ENCODE data around the gene OPCML. TPM values are rescaled to one million over a fixed set of nuclear protein-coding genes. Genes with fewer than 3 reads are reported as not detected.

Gene OPCML
- total RNA-seq, 1 experiment from 2014 or later: 0.58 TPM

DNA sequence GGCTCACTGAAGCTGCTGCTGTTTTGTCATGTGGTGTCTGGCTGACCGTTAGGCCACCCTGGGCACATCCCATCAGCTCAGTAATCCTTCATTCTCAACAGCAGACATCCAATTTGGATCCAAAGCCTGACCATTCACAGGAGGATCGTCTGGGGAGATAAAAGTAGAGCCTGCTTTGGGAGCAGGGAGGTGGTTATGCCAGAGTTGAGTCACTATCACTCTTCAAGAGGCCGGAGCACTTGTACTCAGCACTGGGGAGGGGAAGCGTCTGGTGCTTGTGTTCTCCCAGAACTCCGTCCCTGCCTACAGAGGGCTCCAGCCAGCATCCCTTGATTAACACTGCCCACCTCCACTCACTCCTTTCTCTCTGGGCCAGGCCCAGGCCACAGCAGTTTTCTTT, 382.6 kb downstream of the OPCML start:
- Histone ChIP-seq H3K4me1 (replicated peaks) (no peaks in the 10 kb centered on the region), H3K9me3 (replicated peaks) (no peaks in the 10 kb centered on the region), H3K27ac (no peak overlapping the region), H3K27me3 (replicated peaks) (no peaks in the 10 kb centered on the region), H3K4me3 (no peak overlapping the region), H3K36me3 (no peaks in the 10 kb centered on the region)
- no peak for DNase-seq (ENCODE audit: low read depth in 1 of 2, low spot score in 2 of 2)

DNA sequence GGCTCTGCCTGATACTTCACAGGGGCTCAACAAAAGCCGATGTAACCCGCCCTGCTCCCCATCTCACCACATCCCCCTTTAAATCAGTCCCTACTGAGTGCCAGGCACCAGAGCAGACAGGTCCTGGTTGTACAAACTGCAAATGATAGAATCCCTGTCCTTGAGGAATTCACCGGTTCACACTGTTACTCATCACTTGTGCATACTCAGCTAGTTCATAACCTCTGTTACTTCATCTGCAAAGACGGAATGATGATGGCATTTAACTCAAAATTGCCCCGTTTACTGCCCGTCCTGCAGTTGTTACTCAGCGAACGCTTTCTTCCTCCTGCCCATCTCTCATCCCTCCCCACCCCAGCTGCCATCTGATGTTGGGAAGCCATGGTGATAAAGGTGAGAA, 384.7 kb downstream of the OPCML start:
- DNase-seq (ENCODE audit: low read depth in 1 of 2, low spot score in 2 of 2): no peak
- H3K4me3 ChIP-seq: no peak overlapping the region
- H3K36me3 ChIP-seq: no peaks in the 10 kb centered on the region
- H3K9me3 ChIP-seq (replicated peaks): no peaks in the 10 kb centered on the region
- H3K27ac ChIP-seq: no peak overlapping the region
- no peaks in the 10 kb centered on the region for H3K4me1 ChIP-seq (replicated peaks)
- no peaks in the 10 kb centered on the region for H3K27me3 ChIP-seq (replicated peaks)

DNA sequence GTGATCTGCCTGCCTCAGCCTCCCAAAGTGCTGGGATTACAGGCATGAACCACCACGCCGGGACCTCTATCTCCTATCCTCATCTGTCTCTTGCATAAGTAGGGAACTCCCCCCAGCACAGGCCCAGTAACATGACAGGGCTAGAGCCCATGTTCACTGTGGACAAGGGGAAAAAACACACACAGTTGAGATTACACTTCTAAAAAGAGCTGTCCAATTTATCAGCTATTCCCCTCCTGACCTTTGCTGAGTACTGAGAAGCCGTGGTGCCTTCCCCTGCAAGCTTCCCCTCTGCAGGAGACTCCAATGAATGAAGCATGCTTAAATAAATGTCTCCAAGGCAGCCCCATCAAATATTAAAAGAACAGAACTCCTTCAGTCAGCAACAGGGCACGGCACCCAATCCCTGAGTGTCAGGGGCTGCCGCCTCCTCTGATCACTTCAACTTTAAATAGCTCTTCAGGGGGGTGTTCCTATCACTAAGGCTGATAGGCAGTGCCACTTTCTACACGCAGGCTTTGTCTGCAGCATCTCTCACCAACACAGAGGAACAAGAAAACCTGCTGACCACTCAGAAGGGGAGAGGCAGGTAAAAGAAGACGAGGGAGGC, 385.5 kb downstream of the OPCML start:
- no peaks in the 10 kb centered on the region for H3K27me3 ChIP-seq (replicated peaks)
- H3K4me1 ChIP-seq (replicated peaks): no peaks in the 10 kb centered on the region
- no peak for DNase-seq (ENCODE audit: low read depth in 1 of 2, low spot score in 2 of 2)
- H3K27ac ChIP-seq: no peak overlapping the region
- no peaks in the 10 kb centered on the region for H3K9me3 ChIP-seq (replicated peaks)
- H3K36me3 ChIP-seq: no peaks in the 10 kb centered on the region
- no peak overlapping the region for H3K4me3 ChIP-seq

DNA sequence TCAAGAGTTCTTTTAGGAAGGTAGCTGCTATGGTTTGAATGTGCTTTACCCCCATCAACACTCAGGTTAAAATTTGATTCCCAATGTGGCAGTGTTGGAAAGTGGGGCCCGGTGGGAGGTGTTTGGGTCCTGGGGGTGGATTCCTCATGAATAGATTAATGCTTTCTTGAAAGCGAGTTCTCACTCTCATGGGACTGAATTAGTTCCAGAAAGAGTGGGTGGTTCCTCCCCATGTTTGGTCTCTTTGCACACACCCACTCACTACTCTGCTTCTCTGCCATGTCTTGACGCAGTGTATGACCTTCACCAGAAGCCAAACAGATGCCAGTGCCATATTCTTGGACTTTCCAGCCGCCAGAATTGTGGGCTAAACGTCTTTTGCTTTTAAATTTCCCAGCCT, 394.4 kb downstream of the OPCML start:
- H3K27me3 ChIP-seq (replicated peaks): no peaks in the 10 kb centered on the region
- H3K27ac ChIP-seq: no peak overlapping the region
- H3K4me3 ChIP-seq: no peak overlapping the region
- no peaks in the 10 kb centered on the region for H3K9me3 ChIP-seq (replicated peaks)
- no peak for DNase-seq (ENCODE audit: low read depth in 1 of 2, low spot score in 2 of 2)
- H3K4me1 ChIP-seq (replicated peaks): no peaks in the 10 kb centered on the region
- H3K36me3 ChIP-seq: no peaks in the 10 kb centered on the region

DNA sequence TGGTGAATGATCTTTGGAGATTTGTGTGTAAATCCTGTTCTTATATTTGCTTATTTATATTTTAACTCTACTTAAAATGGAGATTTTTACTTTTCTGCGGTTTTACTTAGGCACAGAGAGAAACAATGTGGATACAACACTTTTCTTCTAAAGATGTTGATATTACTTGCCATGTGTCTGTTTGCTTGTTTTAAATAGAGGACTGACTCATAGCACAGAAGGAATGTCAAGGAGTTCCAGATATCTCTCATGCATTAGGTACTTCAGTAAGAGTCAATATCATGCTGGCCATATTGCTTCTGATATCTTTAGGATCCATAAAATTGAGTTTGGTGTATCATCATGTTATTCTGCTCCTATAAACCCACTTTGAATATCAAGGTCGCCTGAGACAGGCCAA, 395.0 kb downstream of the OPCML start:
- Histone ChIP-seq H3K4me3 (no peak overlapping the region), H3K27ac (no peak overlapping the region), H3K27me3 (replicated peaks) (no peaks in the 10 kb centered on the region), H3K36me3 (no peaks in the 10 kb centered on the region), H3K4me1 (replicated peaks) (no peaks in the 10 kb centered on the region), H3K9me3 (replicated peaks) (no peaks in the 10 kb centered on the region)
- no peak for DNase-seq (ENCODE audit: low read depth in 1 of 2, low spot score in 2 of 2)

DNA sequence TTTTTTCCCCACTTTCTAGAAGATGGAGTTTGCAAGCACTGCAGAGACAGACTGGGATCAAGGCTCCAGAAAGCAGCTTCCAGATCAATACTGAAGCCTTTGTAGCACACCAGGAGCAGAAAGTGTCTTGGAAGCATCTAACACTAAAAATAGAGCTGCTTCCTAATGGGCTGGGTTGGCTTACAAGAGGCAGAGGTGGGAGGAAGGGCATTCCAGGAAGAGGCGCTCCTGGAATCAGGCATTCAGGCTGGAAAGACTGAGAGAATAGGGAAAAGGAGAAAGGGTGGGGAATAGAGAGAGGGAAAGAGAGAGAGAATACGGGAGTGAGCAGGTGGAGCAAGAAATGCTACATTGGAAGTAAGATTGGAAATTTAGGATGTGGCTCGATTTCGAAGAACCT, 395.9 kb downstream of the OPCML start:
- Histone ChIP-seq H3K4me3 (no peak overlapping the region), H3K9me3 (replicated peaks) (no peaks in the 10 kb centered on the region), H3K36me3 (no peaks in the 10 kb centered on the region), H3K4me1 (replicated peaks) (no peaks in the 10 kb centered on the region), H3K27ac (no peak overlapping the region), H3K27me3 (replicated peaks) (no peaks in the 10 kb centered on the region)
- no peak for DNase-seq (ENCODE audit: low read depth in 1 of 2, low spot score in 2 of 2)

DNA sequence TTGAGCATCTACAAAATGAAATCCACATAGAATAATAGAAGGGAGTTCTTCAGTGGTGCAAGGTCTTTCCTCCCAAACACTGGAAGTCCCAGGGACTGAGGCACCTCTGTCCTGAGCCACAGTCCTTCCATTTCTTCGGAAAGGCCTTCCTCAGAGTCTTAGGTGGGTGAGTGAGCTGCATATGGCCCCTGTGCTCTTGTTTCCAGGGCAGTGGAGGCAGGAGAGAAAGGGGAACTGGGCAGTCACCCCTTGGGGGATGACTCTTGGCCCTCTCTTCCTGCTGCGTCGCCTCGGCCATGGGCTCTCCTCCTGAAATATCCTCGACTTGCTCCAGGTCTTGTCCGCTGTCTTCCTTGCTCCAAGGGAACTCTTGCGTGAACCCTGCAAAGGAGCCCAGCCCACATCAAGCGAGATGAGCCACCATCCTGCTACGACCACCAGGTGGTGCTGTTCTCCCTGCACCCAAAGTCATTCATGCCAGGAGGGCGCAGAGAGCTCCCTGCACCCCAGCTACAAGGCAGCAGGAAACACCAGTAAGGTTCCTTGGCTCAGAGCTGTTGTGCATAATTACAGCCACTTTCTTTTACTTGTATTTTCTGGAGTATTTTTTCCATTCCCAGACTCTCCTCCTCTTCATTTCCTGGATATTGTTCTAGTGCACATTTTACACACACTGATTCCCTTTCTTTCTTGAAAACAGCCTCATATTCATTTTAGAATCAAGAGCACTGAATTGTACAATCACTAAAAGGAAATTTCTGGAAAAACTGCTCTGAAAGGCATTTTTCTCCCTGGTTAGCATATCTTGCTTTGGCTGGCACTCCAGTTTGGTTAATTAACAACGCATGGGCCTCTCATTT, 397.8 kb downstream of the OPCML start:
- DNase-seq (ENCODE audit: low read depth in 1 of 2, low spot score in 2 of 2): no peak

DNA sequence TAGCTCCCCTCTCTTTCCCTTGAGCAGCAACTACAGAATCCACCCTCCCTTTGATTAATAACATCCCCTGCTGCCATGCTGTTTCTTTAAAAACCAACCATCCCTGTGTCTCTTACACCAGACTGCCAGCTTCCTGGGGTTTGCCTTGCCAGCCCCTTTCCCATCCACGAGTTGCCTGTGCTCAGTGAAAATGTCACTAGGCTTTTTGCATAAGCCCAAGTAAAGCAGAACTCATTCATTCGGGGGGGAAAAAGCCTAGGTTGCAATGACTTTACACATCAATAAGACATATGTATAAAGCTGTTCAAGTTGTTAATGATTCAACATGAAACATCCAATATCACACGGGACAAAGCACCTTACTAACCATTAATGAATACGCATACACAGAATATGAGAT, 398.7 kb downstream of the OPCML start:
- no peaks in the 10 kb centered on the region for H3K4me1 ChIP-seq (replicated peaks)
- DNase-seq (ENCODE audit: low read depth in 1 of 2, low spot score in 2 of 2): no peak
- H3K27ac ChIP-seq: no peak overlapping the region
- no peak overlapping the region for H3K4me3 ChIP-seq
- no peaks in the 10 kb centered on the region for H3K36me3 ChIP-seq
- H3K9me3 ChIP-seq (replicated peaks): no peaks in the 10 kb centered on the region
- no peaks in the 10 kb centered on the region for H3K27me3 ChIP-seq (replicated peaks)

More for the DNA sequence above, 397.8 kb downstream of the OPCML start:
- H3K27ac ChIP-seq: no peak overlapping the region
- H3K4me1 ChIP-seq (replicated peaks): no peaks in the 10 kb centered on the region
- no peaks in the 10 kb centered on the region for H3K36me3 ChIP-seq
- no peaks in the 10 kb centered on the region for H3K9me3 ChIP-seq (replicated peaks)
- no peaks in the 10 kb centered on the region for H3K27me3 ChIP-seq (replicated peaks)
- H3K4me3 ChIP-seq: no peak overlapping the region

DNA sequence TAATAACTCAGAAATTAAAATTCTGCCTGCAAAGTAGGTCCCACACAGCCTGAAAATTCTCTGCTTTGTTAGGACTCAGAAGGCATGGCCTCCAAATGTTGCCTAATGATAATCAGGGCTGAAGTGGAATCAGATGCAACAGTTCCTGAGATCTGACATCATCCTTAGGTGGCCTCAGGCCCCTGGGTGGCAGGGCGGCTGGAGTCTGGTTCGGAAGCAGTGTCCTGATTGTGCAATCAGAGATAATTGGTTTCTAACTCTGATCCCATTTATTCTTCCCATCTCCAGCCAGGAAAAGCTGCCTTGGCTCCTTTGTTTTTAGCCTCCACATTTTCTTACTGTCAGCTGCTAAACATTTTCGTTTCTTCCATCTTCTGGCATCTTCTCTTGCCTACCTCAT, 399.3 kb downstream of the OPCML start:
- Histone ChIP-seq H3K27ac (no peak overlapping the region), H3K4me1 (replicated peaks) (no peaks in the 10 kb centered on the region), H3K9me3 (replicated peaks) (no peaks in the 10 kb centered on the region), H3K27me3 (replicated peaks) (no peaks in the 10 kb centered on the region), H3K4me3 (no peak overlapping the region), H3K36me3 (no peaks in the 10 kb centered on the region)
- no peak for DNase-seq (ENCODE audit: low read depth in 1 of 2, low spot score in 2 of 2)

DNA sequence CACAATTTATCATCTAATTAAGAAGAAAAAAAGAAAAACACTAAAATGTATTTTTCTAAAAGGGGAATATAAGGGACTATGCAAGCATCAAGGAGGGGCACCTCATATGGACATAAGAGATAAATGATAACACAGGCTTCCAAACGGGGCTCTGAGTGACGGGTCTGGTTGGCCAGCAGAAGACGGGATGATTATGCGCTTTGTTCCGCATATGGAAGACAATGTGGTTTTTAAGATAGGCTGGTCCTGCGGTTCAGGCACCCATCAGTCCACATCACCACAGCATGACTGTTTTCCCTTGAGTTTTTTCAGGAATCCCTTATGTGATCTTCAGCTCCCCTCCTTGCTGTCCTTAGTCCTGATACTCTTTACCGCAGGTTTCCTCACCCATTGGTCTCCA, 404.6 kb downstream of the OPCML start:
- Histone ChIP-seq H3K27me3 (replicated peaks) (no peaks in the 10 kb centered on the region), H3K4me3 (no peak overlapping the region), H3K27ac (no peak overlapping the region), H3K4me1 (replicated peaks) (no peaks in the 10 kb centered on the region), H3K9me3 (replicated peaks) (no peaks in the 10 kb centered on the region), H3K36me3 (no peaks in the 10 kb centered on the region)
- no peak for DNase-seq (ENCODE audit: low read depth in 1 of 2, low spot score in 2 of 2)

DNA sequence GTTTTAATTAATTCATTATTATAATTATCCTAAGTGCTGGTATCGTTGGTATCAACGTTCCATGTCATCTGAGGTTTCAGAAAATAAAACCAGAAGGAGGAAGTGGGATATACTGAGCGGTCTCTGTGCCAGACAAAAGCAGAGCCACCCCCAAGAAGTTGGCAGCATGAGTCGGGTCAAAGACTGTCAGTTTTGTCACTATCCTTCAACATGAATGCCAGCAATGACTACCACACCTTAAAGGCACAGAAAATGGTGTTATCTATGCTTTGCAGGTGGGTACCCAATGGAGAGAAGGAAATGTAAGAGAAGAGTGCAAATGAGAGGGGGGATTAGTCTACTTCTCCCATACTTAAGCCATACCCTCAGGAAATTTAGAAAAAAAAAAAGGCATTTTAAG, 408.5 kb downstream of the OPCML start:
- no peak for DNase-seq (ENCODE audit: low read depth in 1 of 2, low spot score in 2 of 2)
- H3K4me3 ChIP-seq: no peak overlapping the region
- no peaks in the 10 kb centered on the region for H3K9me3 ChIP-seq (replicated peaks)
- no peaks in the 10 kb centered on the region for H3K27me3 ChIP-seq (replicated peaks)
- H3K4me1 ChIP-seq (replicated peaks): no peaks in the 10 kb centered on the region
- H3K27ac ChIP-seq: no peak overlapping the region
- H3K36me3 ChIP-seq: no peaks in the 10 kb centered on the region

DNA sequence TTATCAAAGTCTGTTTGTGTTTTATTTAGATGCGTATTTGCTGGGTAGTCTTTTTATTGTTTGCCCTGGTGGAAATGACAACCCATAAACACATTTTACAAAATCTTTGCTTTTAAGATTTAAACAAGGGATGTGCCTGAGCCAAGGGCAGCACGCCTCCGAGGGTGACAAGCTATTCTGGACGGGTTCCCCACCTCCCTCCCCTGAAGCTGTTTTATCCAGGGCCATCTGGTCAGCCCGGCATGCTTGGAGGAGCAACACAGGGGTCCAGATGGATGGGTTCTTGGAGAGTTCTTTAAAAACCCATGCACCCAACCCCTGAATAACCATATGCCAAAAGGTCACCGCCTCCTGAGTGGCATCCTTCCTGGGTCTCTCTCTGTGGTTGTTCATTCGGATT, 408.9 kb downstream of the OPCML start:
- H3K36me3 ChIP-seq: no peaks in the 10 kb centered on the region
- H3K4me1 ChIP-seq (replicated peaks): no peaks in the 10 kb centered on the region
- no peaks in the 10 kb centered on the region for H3K9me3 ChIP-seq (replicated peaks)
- DNase-seq (ENCODE audit: low read depth in 1 of 2, low spot score in 2 of 2): no peak
- no peak overlapping the region for H3K4me3 ChIP-seq
- no peak overlapping the region for H3K27ac ChIP-seq
- no peaks in the 10 kb centered on the region for H3K27me3 ChIP-seq (replicated peaks)

DNA sequence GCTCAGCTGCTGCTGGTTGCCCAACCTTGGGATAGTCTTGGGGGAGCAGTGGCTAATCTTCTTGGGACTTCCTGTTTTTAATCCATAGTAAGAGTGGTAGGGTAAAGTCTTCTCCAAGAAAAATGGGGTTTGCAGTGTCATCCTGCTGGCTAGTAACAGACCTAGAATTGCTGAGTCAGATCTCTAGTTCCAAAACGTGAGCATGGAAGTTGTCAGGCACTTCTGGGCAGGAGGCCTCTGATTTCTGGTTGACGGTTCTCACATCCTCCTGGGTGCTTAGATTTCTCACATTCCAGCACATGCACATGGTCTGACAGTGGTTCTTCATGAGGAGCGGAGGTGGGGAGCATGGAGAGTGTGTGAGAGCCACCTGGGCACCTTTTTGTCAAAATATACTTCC, 410.0 kb downstream of the OPCML start:
- Histone ChIP-seq H3K27ac (no peak overlapping the region), H3K27me3 (replicated peaks) (no peaks in the 10 kb centered on the region), H3K4me1 (replicated peaks) (no peaks in the 10 kb centered on the region), H3K9me3 (replicated peaks) (no peaks in the 10 kb centered on the region), H3K36me3 (no peaks in the 10 kb centered on the region), H3K4me3 (no peak overlapping the region)
- DNase-seq (ENCODE audit: low read depth in 1 of 2, low spot score in 2 of 2): no peak

DNA sequence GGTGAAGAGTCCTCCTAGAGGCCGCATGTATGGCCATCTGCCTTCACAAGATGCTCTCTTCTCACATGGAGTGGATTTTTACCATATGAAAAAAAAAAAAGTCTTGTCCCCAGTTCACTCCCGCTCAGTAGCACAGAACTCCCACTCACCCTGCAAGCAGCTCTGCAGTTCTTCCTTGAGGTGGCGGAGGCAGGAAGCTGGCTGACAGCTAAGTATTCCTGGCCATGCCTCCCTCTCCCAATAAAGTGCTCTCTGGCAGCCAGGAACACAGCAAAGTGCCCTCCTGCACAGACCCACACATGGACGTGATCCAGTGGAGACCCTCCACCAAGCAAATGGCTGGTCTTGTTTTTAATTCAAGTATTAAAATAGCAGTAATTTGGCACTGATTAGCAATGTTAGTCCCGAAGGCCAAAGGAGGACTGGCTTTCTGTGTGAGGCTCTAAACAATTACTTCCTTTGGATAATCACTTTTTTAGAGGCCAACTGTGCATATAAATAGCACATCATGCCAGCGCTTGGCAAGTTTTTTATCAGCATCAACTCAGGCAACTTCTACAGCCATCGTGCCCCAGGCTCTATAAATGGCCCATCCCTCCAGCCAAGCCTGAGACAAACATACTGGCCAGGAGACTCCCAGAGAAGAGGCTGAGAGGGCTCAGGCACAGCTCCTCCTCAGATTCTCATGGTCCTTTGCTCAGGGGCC, 413.6 kb downstream of the OPCML start:
- H3K4me3 ChIP-seq: no peak overlapping the region
- H3K36me3 ChIP-seq: no peaks in the 10 kb centered on the region
- H3K27me3 ChIP-seq (replicated peaks): no peaks in the 10 kb centered on the region
- H3K4me1 ChIP-seq (replicated peaks): no peaks in the 10 kb centered on the region
- H3K27ac ChIP-seq: no peak overlapping the region
- no peak for DNase-seq (ENCODE audit: low read depth in 1 of 2, low spot score in 2 of 2)
- no peaks in the 10 kb centered on the region for H3K9me3 ChIP-seq (replicated peaks)
